ENCODE results near the gene EMC9. TPM values are rescaled to one million over a fixed set of nuclear protein-coding genes. Genes with fewer than 3 reads are reported as not detected.

EMC9 gene
- total RNA-seq, 1 donor from 2014 or later, result 14.4 TPM

DNA sequence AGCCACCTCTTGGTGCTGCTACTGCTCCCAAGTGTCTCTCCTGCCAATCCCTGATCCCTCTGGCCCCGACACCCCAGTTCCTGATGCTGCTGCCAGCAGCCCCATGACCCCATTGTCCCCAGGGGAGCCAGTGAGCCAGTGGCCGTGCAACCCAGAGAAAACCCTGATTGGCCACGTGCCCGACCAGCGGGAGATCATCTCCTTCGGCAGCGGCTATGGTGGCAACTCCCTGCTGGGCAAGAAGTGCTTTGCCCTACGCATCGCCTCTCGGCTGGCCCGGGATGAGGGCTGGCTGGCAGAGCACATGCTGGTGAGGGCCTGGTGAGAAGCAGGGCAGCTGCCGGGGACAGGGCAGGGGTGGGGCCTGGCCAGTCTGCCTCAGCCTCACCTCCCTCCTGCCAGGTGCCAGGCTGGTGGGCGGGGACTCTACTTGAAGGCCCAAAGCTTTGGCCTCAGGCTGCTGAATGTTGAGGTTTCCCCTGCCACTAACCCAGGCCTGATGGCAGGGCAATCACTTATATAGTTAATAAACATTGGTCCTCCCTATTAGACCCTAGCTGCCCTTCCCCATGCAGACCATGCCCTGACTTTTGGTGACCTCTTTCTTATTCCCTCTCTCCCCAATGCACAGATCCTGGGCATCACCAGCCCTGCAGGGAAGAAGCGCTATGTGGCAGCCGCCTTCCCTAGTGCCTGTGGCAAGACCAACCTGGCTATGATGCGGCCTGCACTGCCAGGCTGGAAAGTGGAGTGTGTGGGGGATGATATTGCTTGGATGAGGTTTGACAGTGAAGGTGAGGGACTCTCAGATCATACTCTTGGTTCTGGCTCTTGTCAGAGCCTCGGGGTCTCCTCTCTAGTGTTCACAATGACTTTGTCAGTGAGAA, 42.2 kb downstream of the EMC9 start:
- ATAC-seq (ENCODE audit: poor library complexity), result no peak
- intact Hi-C loops (cut with DNase I), result no loop called here
- no peak for DNase-seq

DNA sequence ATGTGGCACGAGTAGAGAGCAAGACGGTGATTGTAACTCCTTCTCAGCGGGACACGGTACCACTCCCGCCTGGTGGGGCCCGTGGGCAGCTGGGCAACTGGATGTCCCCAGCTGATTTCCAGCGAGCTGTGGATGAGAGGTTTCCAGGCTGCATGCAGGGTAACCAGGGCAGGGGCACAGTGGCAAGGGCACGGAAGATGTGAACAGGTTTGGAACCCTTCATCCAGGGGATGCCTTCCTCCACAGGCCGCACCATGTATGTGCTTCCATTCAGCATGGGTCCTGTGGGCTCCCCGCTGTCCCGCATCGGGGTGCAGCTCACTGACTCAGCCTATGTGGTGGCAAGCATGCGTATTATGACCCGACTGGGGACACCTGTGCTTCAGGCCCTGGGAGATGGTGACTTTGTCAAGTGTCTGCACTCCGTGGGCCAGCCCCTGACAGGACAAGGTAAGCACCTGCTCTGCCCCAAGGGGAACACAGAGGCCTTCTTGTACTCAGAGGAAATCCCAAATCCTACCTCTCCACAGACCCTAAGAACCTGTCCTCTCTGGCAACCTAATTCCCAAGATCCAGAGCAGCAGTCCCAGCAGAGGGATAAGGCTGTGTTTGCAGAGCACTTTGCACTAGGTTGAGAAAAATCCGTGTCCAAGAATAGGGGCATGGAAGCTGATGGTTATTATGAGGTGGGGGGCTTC, 43.0 kb downstream of the EMC9 start:
- no peak for ATAC-seq (ENCODE audit: poor library complexity)
- DNase-seq, result no peak
- intact Hi-C loops (cut with DNase I), result no loop called here

- DNase-seq (no peak), ATAC-seq (ENCODE audit: poor library complexity) (no peak)
- intact Hi-C loops (cut with DNase I), result no loop called here
Measured at GRCh38 chr14:24096545-24097181, 44.7 kb downstream of the EMC9 start.

GRCh38 chr14:24095271-24096068, 45.9 kb downstream of the EMC9 start:
- intact Hi-C loops (cut with DNase I), result no loop called here
- DNase-seq (peak; percentile 72), ATAC-seq (ENCODE audit: poor library complexity) (no peak)

DNA sequence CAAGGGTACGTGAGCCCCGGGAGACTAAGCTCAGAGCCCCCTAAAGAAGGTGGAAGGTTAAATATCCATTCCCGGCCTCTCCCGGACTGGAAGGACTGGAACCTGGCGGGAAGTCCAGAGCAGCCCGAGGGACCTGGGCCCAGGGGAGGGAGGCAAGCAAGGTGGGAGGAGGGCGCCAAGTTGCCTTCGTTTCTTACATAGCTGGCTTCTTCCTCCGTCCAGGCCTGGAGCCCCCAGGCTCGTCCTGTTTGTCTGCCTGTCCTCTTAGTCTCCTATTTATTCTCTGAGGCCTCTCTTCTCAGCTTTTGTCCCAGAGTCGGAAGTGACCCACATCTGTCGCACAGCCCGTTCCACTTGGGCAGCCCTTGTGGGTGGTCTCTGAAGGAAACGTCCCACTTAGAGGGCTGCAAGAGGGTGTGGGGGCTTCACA, 46.5 kb downstream of the EMC9 start:
- intact Hi-C loops (cut with DNase I), result loop anchor here (5.0 kb wide), 1 partner anchor 38 kb away; no protein-coding TSS in a partner anchor
- no peak for ATAC-seq (ENCODE audit: poor library complexity)
- DNase-seq, result no peak

GRCh38 chr14:24093901-24094840, 47.2 kb downstream of the EMC9 start, which contains the start of gene PCK2:
PCK2 (plus strand) TSS chr14:24094311; CDS start chr14:24094406, 95 bp downstream.
- intact Hi-C loops (cut with DNase I), result loop anchor here (5.0 kb wide), 1 partner anchor 37 kb away; no protein-coding TSS in a partner anchor
- peak; percentile 95 for DNase-seq
- ATAC-seq (ENCODE audit: poor library complexity), result peak; percentile 91

DNA sequence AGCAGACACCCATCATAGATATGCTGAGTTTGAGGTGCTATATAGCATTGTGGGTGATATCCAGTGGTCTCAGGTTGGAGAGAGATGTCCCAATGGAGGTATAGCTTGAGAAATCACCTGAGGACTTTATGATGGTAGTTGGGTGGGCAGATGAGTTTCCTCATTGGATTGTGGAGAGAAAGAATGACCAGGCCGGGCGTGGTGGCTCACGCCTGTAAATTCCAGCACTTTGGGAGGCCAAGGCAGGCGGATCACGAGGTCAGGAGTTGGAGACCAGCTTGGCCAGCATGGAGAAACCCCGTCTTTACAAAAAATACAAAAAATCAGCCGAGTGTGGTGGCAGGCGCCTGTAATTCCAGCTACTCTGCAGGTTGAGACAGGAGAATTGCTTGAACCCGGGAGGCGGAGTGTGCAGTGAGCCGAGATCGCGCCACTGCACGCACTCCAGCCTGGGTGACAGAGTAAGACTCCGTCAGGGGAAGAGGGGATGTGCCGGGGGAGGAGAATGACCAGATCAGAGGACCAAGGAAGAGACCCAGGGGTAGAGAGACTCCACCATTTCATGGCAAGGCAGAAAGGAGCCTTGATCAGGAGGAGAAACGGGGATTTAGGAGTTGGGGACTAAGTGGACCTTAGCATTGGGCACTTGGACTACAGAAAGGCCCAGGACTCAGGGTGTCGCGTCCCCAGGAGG, 48.0 kb downstream of the EMC9 start:
- DNase-seq (no peak), ATAC-seq (ENCODE audit: poor library complexity) (no peak)
- intact Hi-C loops (cut with DNase I), result loop anchor here (5.0 kb wide), 1 partner anchor 36 kb away; no protein-coding TSS in a partner anchor

- ATAC-seq (ENCODE audit: poor library complexity) (no peak), DNase-seq (no peak)
- intact Hi-C loops (cut with DNase I), result loop anchor here (5.0 kb wide), 1 partner anchor 35 kb away; no protein-coding TSS in a partner anchor
Measured at GRCh38 chr14:24092505-24093206, 48.7 kb downstream of the EMC9 start.

DNA sequence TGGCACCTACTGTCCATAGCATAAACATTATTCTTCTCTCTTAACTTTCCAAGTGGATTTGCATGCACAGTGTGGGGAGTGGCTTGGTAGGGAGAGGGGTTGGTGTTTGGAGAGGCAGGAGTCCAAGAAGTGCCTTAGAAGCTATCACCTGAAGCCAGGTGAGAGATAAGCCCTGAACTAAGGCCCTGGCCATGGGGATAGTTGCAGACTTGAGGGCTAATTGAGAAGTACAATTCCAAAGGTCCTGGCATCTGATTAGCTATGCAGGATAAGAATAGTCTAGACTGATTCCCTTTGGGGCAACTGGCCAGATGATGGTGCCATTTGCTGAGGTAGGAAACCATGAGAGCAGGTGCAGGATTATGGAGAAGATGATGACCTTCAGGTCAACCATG, 49.3 kb downstream of the EMC9 start:
- intact Hi-C loops (cut with DNase I), result loop anchor here (5.0 kb wide), 1 partner anchor 35 kb away; no protein-coding TSS in a partner anchor
- no peak for ATAC-seq (ENCODE audit: poor library complexity)
- DNase-seq, result no peak

- DNase-seq, result no peak
- ATAC-seq (ENCODE audit: poor library complexity), result no peak
- intact Hi-C loops (cut with DNase I), result loop anchor here (2.0 to 10.0 kb wide), 3 partner anchors 33 to 105 kb away; partner anchors contain the start of gene DHRS4L2
Measured at GRCh38 chr14:24089890-24090289, 51.5 kb downstream of the EMC9 start.

Small RNA genes lying within 50 kb of the gene (microRNA-seq; reads per million reads assigned to microRNA genes)
- gene MIR7703, result not detected

Other genes with a start within 250 kb of the EMC9 start
- 28.1 TPM for gene DHRS4, start 187.8 kb downstream of the EMC9 start, total RNA-seq
- gene DHRS4L2, start 152.7 kb downstream of the EMC9 start, total RNA-seq, result 17.7 TPM
- gene CARMIL3, start 89.6 kb downstream of the EMC9 start, total RNA-seq, result 0.08 TPM
- not detected for gene CPNE6, start 70.0 kb downstream of the EMC9 start, total RNA-seq
- 2.7 TPM for gene PCK2, start 47.3 kb downstream of the EMC9 start, total RNA-seq
- gene DCAF11, start 26.8 kb downstream of the EMC9 start, total RNA-seq, result 81.7 TPM
- 0.75 TPM for gene NRL, start 26.6 kb downstream of the EMC9 start, total RNA-seq
- gene FITM1, start 10.9 kb downstream of the EMC9 start, total RNA-seq, result 126 TPM
- 129 TPM for gene PSME1, start 5.4 kb downstream of the EMC9 start, total RNA-seq
- 88.8 TPM for gene PSME2, start 5.0 kb upstream of the EMC9 start, total RNA-seq
- gene RNF31, start 5.9 kb upstream of the EMC9 start, total RNA-seq, result 29.5 TPM
- 24.0 TPM for gene IRF9, start 19.7 kb upstream of the EMC9 start, total RNA-seq
- gene REC8, start 30.5 kb upstream of the EMC9 start, total RNA-seq, result 1.7 TPM
- 10.5 TPM for gene IPO4, start 47.2 kb upstream of the EMC9 start, total RNA-seq
- 19.2 TPM for gene TM9SF1, start 53.9 kb upstream of the EMC9 start, total RNA-seq
- gene TSSK4, start 64.1 kb upstream of the EMC9 start, total RNA-seq, result not detected
- 26.6 TPM for gene CHMP4A, start 71.9 kb upstream of the EMC9 start, total RNA-seq
- gene MDP1, start 74.5 kb upstream of the EMC9 start, total RNA-seq, result 18.9 TPM
- 212 TPM for gene NEDD8, start 90.8 kb upstream of the EMC9 start, total RNA-seq
- 26.2 TPM for gene GMPR2, start 91.3 kb upstream of the EMC9 start, total RNA-seq
- gene TINF2, start 101.0 kb upstream of the EMC9 start, total RNA-seq, result 28.7 TPM
- gene TGM1, start 121.6 kb upstream of the EMC9 start, total RNA-seq, result 1.1 TPM
- gene RABGGTA, start 130.0 kb upstream of the EMC9 start, total RNA-seq, result 20.3 TPM
- gene DHRS1, start 158.2 kb upstream of the EMC9 start, total RNA-seq, result 5.2 TPM
- gene NOP9, start 158.3 kb upstream of the EMC9 start, total RNA-seq, result 23.4 TPM
- gene CIDEB, start 166.4 kb upstream of the EMC9 start, total RNA-seq, result 2.9 TPM
- 0.65 TPM for gene LTB4R2, start 168.5 kb upstream of the EMC9 start, total RNA-seq
- gene LTB4R, start 169.9 kb upstream of the EMC9 start, total RNA-seq, result 1.8 TPM
- 20.6 TPM for gene ADCY4, start 193.5 kb upstream of the EMC9 start, total RNA-seq
- 2.9 TPM for gene RIPK3, start 198.4 kb upstream of the EMC9 start, total RNA-seq
- gene NFATC4, start 226.6 kb upstream of the EMC9 start, total RNA-seq, result 25.6 TPM

Data from Right ventricle myocardium superior (tissue), 1 donor.